Esophagus squamous epithelium (tissue), 5 donors: ENCODE results near the gene KLK13. TPM values are rescaled to one million over a fixed set of nuclear protein-coding genes. Genes with fewer than 3 reads are reported as not detected.

Experiments
- DNase-seq: peaks from one replicate; lab custom pipeline; 2025; lab: John Stamatoyannopoulos, UW
- H3K27ac ChIP-seq, 4 donors: fragments of 200-600 bp; sonication (generic); one replicate each; pipeline ENCODE4 v1.5.1; 2016 to 2019; ENCODE audit warnings: mild to moderate bottlenecking in 1 of 4
- H3K27me3 ChIP-seq, 4 donors: fragments of 200-600 bp; sonication (generic); 1 replicate in 3 of 4; 2 replicates in 1 of 4; pipeline versions ENCODE4 v1.5.1 to v1.6.0; 2017 to 2021; ENCODE audit warnings: antibody characterized with exemption in 1 of 4
- H3K36me3 ChIP-seq, 3 donors: fragments of 200-600 bp; sonication (generic); one replicate each; pipeline ENCODE4 v1.5.1; 2016 to 2019
- H3K4me1 ChIP-seq, 3 donors: fragments of 200-600 bp; sonication (generic); one replicate each; pipeline ENCODE4 v1.5.1; 2017 to 2019
- H3K4me3 ChIP-seq, 4 donors: fragments of 200-600 bp; sonication (generic); 1 replicate in 3 of 4; 2 replicates in 1 of 4; pipeline ENCODE4 v1.5.1; 2016 to 2019; ENCODE audit warnings: mild to moderate bottlenecking in 2 of 4, moderate library complexity in 1 of 4
- H3K9me3 ChIP-seq, 3 donors: fragments of 200-600 bp; sonication (generic); one replicate each; pipeline ENCODE4 v1.5.1; 2016 to 2019
- POLR2A ChIP-seq, 4 donors: fragments of 450-650 bp; IDR thresholded peaks; one replicate each; pipeline ENCODE4 v1.6.1; 2017; ENCODE audit warnings: antibody characterized with exemption in 4 of 4, mild to moderate bottlenecking in 4 of 4, moderate library complexity in 3 of 4
- WGBS, 2 donors: methylation state at CpG; one replicate each; pipeline ENCODE4 v1.1.5; 2018; 5-methylcytosine and 5-hydroxymethylcytosine counted together
- intact Hi-C: fragments of 100-400 bp; cut with DNase I; formaldehyde crosslinking; loops from one replicate; pipeline ENCODE4 v1.15.0; 2022
- total RNA-seq, 4 donors: library from RNA; depleted of rRNA; stranded (reverse); fragments of >200 nt; gene quantifications; one replicate each; pipeline ENCODE4 v1.1.0, GENCODE V29; 2016
- TF ChIP-seq, protein P1 (sequence below), 6 experiments: fragments of 450-650 bp in 4 of 6; fragments of 200-600 bp in 2 of 6; sonication (generic) in 2 of 6; IDR thresholded peaks; one replicate each; pipeline ENCODE4 v1.5.1; 2016 to 2019; ENCODE audit warnings: antibody characterized with exemption in 6 of 6, mild to moderate bottlenecking in 4 of 6, moderate library complexity in 4 of 6
- donor health status: DM: yes; HTN: yes; CAD: no.

Gene KLK13
- total RNA-seq, 4 donors from 2014 or later = 163 to 973 (median 600) TPM

DNA sequence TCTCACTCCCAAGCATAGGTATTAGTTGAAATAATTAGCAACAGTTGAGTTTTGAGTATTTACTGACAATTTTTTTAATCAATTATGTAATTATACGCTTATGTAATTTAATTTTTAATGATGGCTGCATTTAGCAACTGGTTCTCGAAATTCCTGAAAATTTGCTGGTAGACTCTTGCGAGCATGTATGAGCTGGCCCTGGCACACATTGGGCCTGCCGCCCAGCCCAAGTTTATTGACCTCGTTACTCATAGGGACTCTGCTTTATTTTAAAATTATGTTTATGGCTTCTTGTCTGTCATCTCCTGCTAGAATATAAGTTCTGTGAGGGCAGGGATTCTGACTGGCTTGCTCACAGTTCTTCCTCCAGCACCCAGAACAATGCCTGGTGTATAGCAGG, 11.1 kb upstream of the KLK13 start:
- H3K27ac ChIP-seq = peak overlapping the region in 3 of 4 donors; percentile 38 to 69 (median 58)
- 42 to 53% methylated on average over 5 of the region's 5 CpGs for WGBS, 2 donors
- H3K9me3 ChIP-seq = peaks cover 0 to 8% (median 0%) of the 10 kb centered on the region in 3 donors

DNA sequence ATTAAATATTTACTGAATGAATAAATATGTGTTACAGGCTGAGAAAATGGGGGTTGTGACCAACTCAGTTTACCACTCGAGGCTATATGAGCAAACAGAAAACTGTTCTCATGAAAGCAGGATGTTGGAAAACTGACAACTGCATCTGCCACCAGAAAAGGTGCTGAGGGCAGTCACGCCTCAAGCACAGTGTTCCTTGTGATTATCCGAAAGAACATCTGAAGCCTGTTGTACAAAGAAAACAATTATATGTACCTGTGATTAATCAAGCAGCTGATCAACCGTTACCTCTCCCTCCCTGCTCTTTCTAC, 6.2 kb upstream of the KLK13 start:
- Histone ChIP-seq H3K27me3 (peaks cover 0 to 5% (median 0%) of the 10 kb centered on the region in 4 donors), H3K4me1 (peaks cover 4 to 67% (median 7%) of the 10 kb centered on the region in 3 donors), H3K9me3 (peaks cover 0 to 8% (median 0%) of the 10 kb centered on the region in 3 donors), H3K4me3 (no peak overlapping the region), H3K36me3 (no peaks in the 10 kb centered on the region), H3K27ac (peak overlapping the region in 3 of 4 donors; percentile 45 to 83 (median 68))
- 24 to 27% methylated on average over 4 of the region's 4 CpGs for WGBS, 2 donors
- no peak for TF ChIP-seq POLR2A (IDR thresholded peaks at IDR 0.05)
- TF ChIP-seq, protein P1, sequence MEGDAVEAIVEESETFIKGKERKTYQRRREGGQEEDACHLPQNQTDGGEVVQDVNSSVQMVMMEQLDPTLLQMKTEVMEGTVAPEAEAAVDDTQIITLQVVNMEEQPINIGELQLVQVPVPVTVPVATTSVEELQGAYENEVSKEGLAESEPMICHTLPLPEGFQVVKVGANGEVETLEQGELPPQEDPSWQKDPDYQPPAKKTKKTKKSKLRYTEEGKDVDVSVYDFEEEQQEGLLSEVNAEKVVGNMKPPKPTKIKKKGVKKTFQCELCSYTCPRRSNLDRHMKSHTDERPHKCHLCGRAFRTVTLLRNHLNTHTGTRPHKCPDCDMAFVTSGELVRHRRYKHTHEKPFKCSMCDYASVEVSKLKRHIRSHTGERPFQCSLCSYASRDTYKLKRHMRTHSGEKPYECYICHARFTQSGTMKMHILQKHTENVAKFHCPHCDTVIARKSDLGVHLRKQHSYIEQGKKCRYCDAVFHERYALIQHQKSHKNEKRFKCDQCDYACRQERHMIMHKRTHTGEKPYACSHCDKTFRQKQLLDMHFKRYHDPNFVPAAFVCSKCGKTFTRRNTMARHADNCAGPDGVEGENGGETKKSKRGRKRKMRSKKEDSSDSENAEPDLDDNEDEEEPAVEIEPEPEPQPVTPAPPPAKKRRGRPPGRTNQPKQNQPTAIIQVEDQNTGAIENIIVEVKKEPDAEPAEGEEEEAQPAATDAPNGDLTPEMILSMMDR (IDR thresholded peaks at IDR 0.05) = no peak
- intact Hi-C loops = no loop called here
- DNase-seq = no peak

More for the DNA sequence above, 11.1 kb upstream of the KLK13 start:
- peaks cover 0 to 33% (median 0%) of the 10 kb centered on the region in 3 donors for H3K4me1 ChIP-seq
- H3K27me3 ChIP-seq = no peaks in the 10 kb centered on the region
- intact Hi-C loops = no loop called here
- no peaks in the 10 kb centered on the region for H3K36me3 ChIP-seq
- no peak for DNase-seq
- TF ChIP-seq, protein P1 (IDR thresholded peaks at IDR 0.05) = no peak
- TF ChIP-seq POLR2A (IDR thresholded peaks at IDR 0.05) = no peak
- H3K4me3 ChIP-seq = no peak overlapping the region

DNA sequence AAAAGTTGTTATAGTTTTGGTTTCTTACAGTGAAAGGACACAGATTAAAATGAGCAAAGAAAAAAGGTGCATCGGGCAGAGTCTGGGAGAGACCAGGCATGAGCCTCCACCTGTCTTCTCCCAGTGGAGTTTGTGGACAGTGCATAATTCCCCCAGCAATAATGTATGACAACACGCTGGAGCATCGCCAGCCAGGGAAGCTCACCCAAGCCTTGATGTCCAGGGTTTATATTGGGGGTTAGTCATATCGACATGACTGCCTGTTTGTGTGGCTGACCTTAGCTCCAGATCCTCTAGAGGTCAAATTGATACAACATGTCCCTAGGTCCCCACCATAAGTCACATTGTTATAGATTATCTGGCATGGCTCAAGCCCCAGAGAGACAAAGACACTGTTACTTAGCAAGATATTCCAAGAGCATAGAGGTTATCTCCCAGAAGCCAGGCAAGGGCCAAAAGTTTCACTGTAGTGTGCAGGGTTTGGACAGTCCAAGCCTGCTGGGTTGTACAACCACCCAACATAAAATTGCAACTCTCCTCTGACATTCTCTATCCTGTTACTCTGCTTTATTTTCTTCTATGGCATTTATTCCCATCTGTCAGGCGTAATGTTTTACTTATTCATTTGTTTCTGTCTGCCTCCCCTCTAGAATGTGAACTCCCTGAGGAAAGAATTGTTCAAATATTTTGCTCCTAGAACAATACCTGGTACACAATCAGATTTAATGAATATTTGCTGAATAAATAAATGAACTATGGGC, 5.6 kb upstream of the KLK13 start:
- Histone ChIP-seq H3K27me3 (peaks cover 0 to 11% (median 0%) of the 10 kb centered on the region in 4 donors), H3K4me3 (no peak overlapping the region), H3K4me1 (peaks cover 7 to 67% (median 8%) of the 10 kb centered on the region in 3 donors), H3K27ac (peak overlapping the region in 3 of 4 donors; percentile 45 to 83 (median 68)), H3K36me3 (no peaks in the 10 kb centered on the region), H3K9me3 (peaks cover 0 to 8% (median 0%) of the 10 kb centered on the region in 3 donors)
- no peak for DNase-seq
- intact Hi-C loops = no loop called here
- TF ChIP-seq, protein P1 (IDR thresholded peaks at IDR 0.05) = no peak
- no peak for TF ChIP-seq POLR2A (IDR thresholded peaks at IDR 0.05)
- 74 to 87% methylated on average over 5 of the region's 5 CpGs for WGBS, 2 donors

DNA sequence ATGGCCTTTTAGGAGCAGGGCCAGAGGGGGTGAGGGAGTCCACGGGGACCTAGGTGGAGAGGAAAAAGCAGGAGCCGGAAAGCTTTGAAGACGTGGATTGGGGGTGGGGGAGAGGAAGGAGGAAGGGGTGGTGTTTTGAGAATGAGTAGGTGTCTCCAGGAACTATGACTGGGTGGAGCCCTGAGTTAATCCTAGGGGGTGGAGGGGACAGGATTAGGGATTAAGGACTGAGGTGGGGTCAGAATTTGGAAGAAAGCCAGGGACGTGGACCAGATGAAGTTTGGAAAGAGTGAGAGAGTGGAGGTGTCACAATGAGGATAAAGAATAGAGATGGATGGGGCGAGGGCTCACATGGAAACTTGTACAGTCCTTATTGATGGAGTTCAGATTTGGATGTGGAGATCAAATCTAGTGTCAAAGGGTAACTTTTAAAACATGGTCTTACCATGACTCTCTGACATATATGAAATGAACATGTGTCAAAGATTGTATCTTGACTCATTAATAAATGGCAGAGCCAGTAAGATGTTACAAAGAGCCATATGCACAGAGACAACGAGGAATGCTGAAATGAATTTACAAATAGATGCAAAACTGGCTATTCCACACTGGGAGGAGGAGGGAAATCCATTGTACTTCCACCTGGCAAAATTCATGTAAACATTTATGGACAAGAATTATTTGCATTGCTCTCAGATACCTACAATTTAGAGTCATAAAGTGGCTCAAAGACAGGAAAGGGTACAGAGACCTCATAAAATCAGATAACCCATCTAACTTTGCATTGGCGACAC, 1.7 kb upstream of the KLK13 start:
- TF ChIP-seq POLR2A (IDR thresholded peaks at IDR 0.05) = no peak
- TF ChIP-seq, protein P1 (IDR thresholded peaks at IDR 0.05) = no peak
- intact Hi-C loops = no loop called here
- peaks cover 0 to 40% (median 3%) of the 10 kb centered on the region in 4 donors for H3K27me3 ChIP-seq
- H3K4me1 ChIP-seq = peaks cover 7 to 92% (median 11%) of the 10 kb centered on the region in 3 donors
- no peak for DNase-seq
- H3K36me3 ChIP-seq = no peaks in the 10 kb centered on the region
- H3K9me3 ChIP-seq = no peaks in the 10 kb centered on the region
- H3K4me3 ChIP-seq = no peak overlapping the region
- WGBS, 2 donors = 59 to 61% methylated on average over 7 of the region's 7 CpGs
- peak overlapping the region in 3 of 4 donors; percentile 80 to 92 (median 89) for H3K27ac ChIP-seq
